IMR-90 (cell line): ENCODE data around the gene PLEKHO2. TPM values are rescaled to one million over a fixed set of nuclear protein-coding genes. Genes with fewer than 3 reads are reported as not detected.

ENCODE experiments used
- ATAC-seq: fragments of 200-7000 bp; cut with Tn5 transposase; 2 replicates; pipeline ENCODE4 v1.9.1; 2020; ENCODE audit warnings: low read depth, mild to moderate bottlenecking, moderate library complexity
- BruUV-seq: library from RNA; stranded (reverse); fragments of 400-500 nt; replicated peaks from 2 replicates; lab custom pipeline; 2021; lab: Mats Ljungman, UMichigan
- CTCF ChIA-PET: fragments of 300-600 bp; formaldehyde crosslinking; extraction: SDS; loops from one replicate; lab custom pipeline; 2021; ENCODE audit warnings: antibody characterized with exemption; lab: Yijun Ruan, JAX
- POLR2A ChIA-PET: fragments of 300-600 bp; sonication (Branson Sonifier 250); formaldehyde crosslinking; loops from one replicate; lab custom pipeline; 2022; ENCODE audit warnings: antibody characterized with exemption; ENCODE audit not compliant: unreplicated experiment; lab: Charles Lee
- DNase-seq: peaks from one replicate; pipeline ENCODE4 v3.0.0; 2013
- H2AFZ ChIP-seq: replicated peaks from 2 replicates; pipeline ENCODE3; 2013; ENCODE audit warnings: low read length, mild to moderate bottlenecking; ENCODE audit not compliant: poor library complexity
- H2AK5ac ChIP-seq: 2 replicates; pipeline ENCODE4 v1.6.1; 2013; ENCODE audit warnings: low read depth, low read length, inconsistent platforms
- H2AK9ac ChIP-seq: replicated peaks from 2 replicates; pipeline ENCODE3; 2013; ENCODE audit warnings: mild to moderate bottlenecking, low read depth, low read length, moderate library complexity; ENCODE audit not compliant: poor library complexity
- H2BK120ac ChIP-seq: 2 replicates; pipeline ENCODE4 v1.6.1; 2013; ENCODE audit warnings: low read depth, low read length, inconsistent platforms
- H2BK15ac ChIP-seq: 3 replicates; pipeline ENCODE4 v1.6.1; 2013; ENCODE audit warnings: low read depth, low read length, inconsistent platforms
- H2BK20ac ChIP-seq: 2 replicates; pipeline ENCODE4 v1.6.1; 2013; ENCODE audit warnings: low read depth, mild to moderate bottlenecking, inconsistent platforms, low read length, moderate library complexity
- H2BK5ac ChIP-seq: 2 replicates; pipeline ENCODE4 v1.6.1; 2013; ENCODE audit warnings: mild to moderate bottlenecking, low read depth, low read length, inconsistent platforms; ENCODE audit not compliant: poor library complexity, severe bottlenecking
- H3K14ac ChIP-seq: replicated peaks from 2 replicates; pipeline ENCODE4 v1.6.1; 2013; ENCODE audit warnings: low read depth, low read length, inconsistent platforms
- H3K18ac ChIP-seq: 2 replicates; pipeline ENCODE4 v1.6.1; 2013; ENCODE audit warnings: low read depth, low read length, control low read depth
- H3K23ac ChIP-seq: 2 replicates; pipeline ENCODE4 v1.6.1; 2013; ENCODE audit warnings: low read depth, low read length, inconsistent platforms
- H3K27ac ChIP-seq: 2 replicates; pipeline ENCODE4 v1.5.1; 2013; ENCODE audit warnings: mild to moderate bottlenecking, control low read depth, low read length; ENCODE audit not compliant: insufficient read depth
- H3K27me3 ChIP-seq: 2 replicates; pipeline ENCODE4 v1.6.1; 2013; ENCODE audit warnings: low read length; ENCODE audit not compliant: control insufficient read depth, insufficient read depth
- H3K36me3 ChIP-seq: 2 replicates; pipeline ENCODE4 v1.6.1; 2013; ENCODE audit warnings: low read length, mixed read lengths; ENCODE audit not compliant: control insufficient read depth, insufficient read depth
- H3K4ac ChIP-seq: 2 replicates; pipeline ENCODE4 v1.6.1; 2013; ENCODE audit warnings: low read depth, low read length, inconsistent platforms
- H3K4me1 ChIP-seq: 2 replicates; pipeline ENCODE4 v1.6.1; 2013; ENCODE audit warnings: low read length, mixed read lengths; ENCODE audit not compliant: control insufficient read depth, insufficient read depth
- H3K4me2 ChIP-seq: 2 replicates; pipeline ENCODE4 v1.6.1; 2013; ENCODE audit warnings: low read depth, mild to moderate bottlenecking, control low read depth, low read length, moderate library complexity
- H3K4me3 ChIP-seq: 2 replicates; pipeline ENCODE4 v1.5.1; 2013; ENCODE audit warnings: low read depth, mild to moderate bottlenecking, control low read depth, low read length, moderate library complexity; ENCODE audit not compliant: insufficient read depth
- H3K56ac ChIP-seq: 2 replicates; pipeline ENCODE4 v1.6.1; 2013; ENCODE audit warnings: low read length, inconsistent platforms; ENCODE audit not compliant: insufficient read depth; ENCODE audit errors: extremely low read depth
- H3K79me1 ChIP-seq, 2 experiments: 2 replicates each; pipeline ENCODE4 v1.6.1; 2013; ENCODE audit warnings: low read length in 2 of 2, inconsistent platforms in 1 of 2, low read depth in 1 of 2
- H3K9ac ChIP-seq: 2 replicates; pipeline ENCODE4 v1.6.1; 2013; ENCODE audit warnings: low read depth, low read length, control low read depth
- H3K9me1 ChIP-seq: 2 replicates; pipeline ENCODE4 v1.6.1; 2013; ENCODE audit warnings: low read length, inconsistent platforms; ENCODE audit not compliant: insufficient read depth
- H3K9me3 ChIP-seq: 2 replicates; pipeline ENCODE4 v1.6.1; 2013; ENCODE audit warnings: low read length; ENCODE audit not compliant: control insufficient read depth, insufficient read depth
- H4K20me1 ChIP-seq: 2 replicates; pipeline ENCODE4 v1.6.1; 2013; ENCODE audit warnings: low read length, inconsistent platforms; ENCODE audit not compliant: insufficient read depth
- H4K5ac ChIP-seq: 2 replicates; pipeline ENCODE4 v1.6.1; 2013; ENCODE audit warnings: mild to moderate bottlenecking, low read depth, low read length, control low read depth
- H4K8ac ChIP-seq, 2 experiments: 2 replicates each; pipeline ENCODE4 v1.6.1; 2013; ENCODE audit warnings: low read depth in 2 of 2, low read length in 2 of 2, control low read depth in 1 of 2, inconsistent platforms in 1 of 2
- H4K91ac ChIP-seq: 2 replicates; pipeline ENCODE4 v1.6.1; 2013; ENCODE audit warnings: low read depth, low read length, inconsistent platforms; ENCODE audit not compliant: insufficient read depth
- BHLHE40 ChIP-seq: fragments of 150-350 bp; IDR thresholded peaks from 2 replicates; pipeline ENCODE4 v1.6.1; 2016; ENCODE audit warnings: mild to moderate bottlenecking, low read depth, low read length
- CEBPB ChIP-seq: IDR thresholded peaks from 2 replicates; pipeline ENCODE4 v1.6.1; 2012; ENCODE audit warnings: low read depth, low read length, improper control_type of control experiment
- FOS ChIP-seq: fragments of 150-350 bp; IDR thresholded peaks from 2 replicates; pipeline ENCODE4 v1.6.1; 2016; ENCODE audit warnings: low read depth, low read length
- MAFK ChIP-seq: IDR thresholded peaks from 2 replicates; pipeline ENCODE4 v1.6.1; 2012; ENCODE audit warnings: low read depth, low read length, improper control_type of control experiment
- MXI1 ChIP-seq: IDR thresholded peaks from 2 replicates; pipeline ENCODE4 v1.6.1; 2012; ENCODE audit warnings: low read depth, mild to moderate bottlenecking, low read length, moderate library complexity, borderline replicate concordance
- NFE2L2 ChIP-seq: fragments of 150-350 bp; IDR thresholded peaks from 2 replicates; pipeline ENCODE4 v1.6.1; 2016; ENCODE audit warnings: low read depth, mild to moderate bottlenecking, low read length
- POLR2A ChIP-seq: IDR thresholded peaks from 2 replicates; pipeline ENCODE4 v1.6.1; 2012; ENCODE audit warnings: mild to moderate bottlenecking, low read depth, low read length
- RAD21 ChIP-seq: IDR thresholded peaks from 2 replicates; pipeline ENCODE4 v1.6.1; 2012; ENCODE audit warnings: low read length, improper control_type of control experiment
- RCOR1 ChIP-seq: IDR thresholded peaks from 2 replicates; pipeline ENCODE4 v1.6.1; 2012; ENCODE audit warnings: mild to moderate bottlenecking, low read length, improper control_type of control experiment; ENCODE audit not compliant: insufficient replicate concordance
- SMC3 ChIP-seq: fragments of 150-350 bp; IDR thresholded peaks from 2 replicates; pipeline ENCODE4 v1.6.1; 2016; ENCODE audit warnings: low read depth, mild to moderate bottlenecking, antibody characterized with exemption, low read length, moderate library complexity
- WGBS, 2 experiments: methylation state at CpG; one replicate each; pipeline versions ENCODE4 v1.1.5 to v1.1.7; 2013; ENCODE audit warnings: missing lambda C conversion rate in 2 of 2; ENCODE audit not compliant: insufficient read length in 1 of 2; ENCODE audit errors: extremely low coverage in 2 of 2; 5-methylcytosine and 5-hydroxymethylcytosine counted together
- dilution Hi-C: fragments of 300-500 bp; cut with HindIII; formaldehyde crosslinking; loops from one replicate; pipeline ENCODE4 v1.14.3; 2018; ENCODE audit warnings: low sequenced_read_pairs; ENCODE audit not compliant: unreplicated experiment
- in situ Hi-C: fragments of 300-500 bp; cut with MboI; formaldehyde crosslinking; loops from 3 replicates; pipeline ENCODE4 v1.14.3; 2019; ENCODE audit warnings: low sequenced_read_pairs, inconsistent platforms, mixed read lengths
- intact Hi-C: fragments of 100-400 bp; cut with micrococcal nuclease; formaldehyde crosslinking; loops from 2 replicates; pipeline ENCODE4 v1.10.0; 2022
- polyA plus RNA-seq, 3 experiments: library from polyadenylated mRNA; depleted of rRNA; stranded (reverse); fragments of >200 nt; gene quantifications; 2 replicates each; pipeline ENCODE4 v1.2.3, GENCODE V29; 2012; ENCODE audit warnings: low replicate concordance in 1 of 3
- total RNA-seq: library from RNA; depleted of rRNA; stranded (reverse); fragments of >200 nt; gene quantifications from 2 replicates; pipeline ENCODE4 v1.2.3, GENCODE V29; 2012
- TF ChIP-seq, protein P1 (sequence below): conservative IDR thresholded peaks from 2 replicates; pipeline ENCODE4 v1.5.1; 2012; ENCODE audit warnings: mild to moderate bottlenecking, low read depth, low read length, improper control_type of control experiment

PLEKHO2 gene
- total and polyA plus RNA-seq, 2 of the 4 experiments (the other 2 are of a cell fraction): 19.0 to 22.5 TPM

DNA sequence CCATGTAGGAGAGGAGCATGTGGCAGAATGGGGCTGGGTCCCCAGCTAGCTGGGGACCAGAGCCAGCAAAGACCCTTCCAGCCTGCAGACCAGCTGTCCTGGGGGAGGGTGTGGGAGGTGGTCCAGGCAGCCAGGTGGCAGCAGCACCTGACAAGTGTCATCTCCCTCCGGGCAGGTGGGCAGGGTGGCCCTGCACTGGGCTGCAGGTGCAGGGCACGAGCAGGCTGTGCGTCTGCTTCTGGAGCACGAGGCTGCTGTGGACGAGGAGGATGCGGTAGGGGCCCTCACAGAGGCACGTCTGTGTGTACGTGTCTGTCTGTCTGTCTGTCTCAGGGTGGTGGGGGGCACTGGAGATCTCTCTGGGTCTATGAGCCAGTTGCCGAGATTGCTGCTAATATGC lies 75.5 kb downstream of the PLEKHO2 start:
- 90% methylated on average over 6 of the region's 9 CpGs; no CpG with 5 or more reads in 1 of the 2 experiments for WGBS, 2 experiments
- Histone ChIP-seq H4K8ac (no peak overlapping the region), H3K4me2 (no peak overlapping the region), H3K79me1 (no peaks in the 10 kb centered on the region; a peak in 1 of 4 replicates), H3K9me1 (peaks cover 4% of the 10 kb centered on the region; the same call in 1 of the 2 replicates), H3K23ac (no peak overlapping the region), H3K9ac (no peak overlapping the region), H4K20me1 (no peaks in the 10 kb centered on the region), H3K9me3 (no peaks in the 10 kb centered on the region), H4K5ac (no peak overlapping the region), H3K36me3 (no peaks in the 10 kb centered on the region), H4K91ac (no peak overlapping the region), H3K14ac (no peak overlapping the region), H3K4me1 (peaks cover 1% of the 10 kb centered on the region; the same call in 1 of the 2 replicates), H3K27ac (no peak overlapping the region), H2BK5ac (no peak overlapping the region), H3K4me3 (no peak overlapping the region), H3K56ac (no peak overlapping the region), H3K27me3 (no peaks in the 10 kb centered on the region), H2AK9ac (no peak overlapping the region), H2BK20ac (no peak overlapping the region), H2BK15ac (no peak overlapping the region), H3K4ac (no peak overlapping the region), H2AFZ (no peak overlapping the region), H3K18ac (no peak overlapping the region), H2BK120ac (no peak overlapping the region), H2AK5ac (no peak overlapping the region)
- ATAC-seq: no peak
- dilution Hi-C loops (no loop called here), in situ Hi-C loops (no loop called here), intact Hi-C loops (no loop called here)
- ChIA-PET CTCF (no interaction called here), POLR2A (no interaction called here)
- no TSS peak for BruUV-seq
- TF ChIP-seq BHLHE40: no peak
- TF ChIP-seq CEBPB: no peak
- TF ChIP-seq RAD21: no peak
- no peak for TF ChIP-seq NFE2L2
- TF ChIP-seq POLR2A: no peak
- no peak for TF ChIP-seq RCOR1
- TF ChIP-seq SMC3: no peak
- TF ChIP-seq, protein P1, sequence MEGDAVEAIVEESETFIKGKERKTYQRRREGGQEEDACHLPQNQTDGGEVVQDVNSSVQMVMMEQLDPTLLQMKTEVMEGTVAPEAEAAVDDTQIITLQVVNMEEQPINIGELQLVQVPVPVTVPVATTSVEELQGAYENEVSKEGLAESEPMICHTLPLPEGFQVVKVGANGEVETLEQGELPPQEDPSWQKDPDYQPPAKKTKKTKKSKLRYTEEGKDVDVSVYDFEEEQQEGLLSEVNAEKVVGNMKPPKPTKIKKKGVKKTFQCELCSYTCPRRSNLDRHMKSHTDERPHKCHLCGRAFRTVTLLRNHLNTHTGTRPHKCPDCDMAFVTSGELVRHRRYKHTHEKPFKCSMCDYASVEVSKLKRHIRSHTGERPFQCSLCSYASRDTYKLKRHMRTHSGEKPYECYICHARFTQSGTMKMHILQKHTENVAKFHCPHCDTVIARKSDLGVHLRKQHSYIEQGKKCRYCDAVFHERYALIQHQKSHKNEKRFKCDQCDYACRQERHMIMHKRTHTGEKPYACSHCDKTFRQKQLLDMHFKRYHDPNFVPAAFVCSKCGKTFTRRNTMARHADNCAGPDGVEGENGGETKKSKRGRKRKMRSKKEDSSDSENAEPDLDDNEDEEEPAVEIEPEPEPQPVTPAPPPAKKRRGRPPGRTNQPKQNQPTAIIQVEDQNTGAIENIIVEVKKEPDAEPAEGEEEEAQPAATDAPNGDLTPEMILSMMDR: no peak
- no peak for TF ChIP-seq FOS
- no peak for TF ChIP-seq MXI1
- no peak for TF ChIP-seq MAFK
- no peak for DNase-seq
